ENCODE measurements around the gene SFRP2.

Gene SFRP2

DNA sequence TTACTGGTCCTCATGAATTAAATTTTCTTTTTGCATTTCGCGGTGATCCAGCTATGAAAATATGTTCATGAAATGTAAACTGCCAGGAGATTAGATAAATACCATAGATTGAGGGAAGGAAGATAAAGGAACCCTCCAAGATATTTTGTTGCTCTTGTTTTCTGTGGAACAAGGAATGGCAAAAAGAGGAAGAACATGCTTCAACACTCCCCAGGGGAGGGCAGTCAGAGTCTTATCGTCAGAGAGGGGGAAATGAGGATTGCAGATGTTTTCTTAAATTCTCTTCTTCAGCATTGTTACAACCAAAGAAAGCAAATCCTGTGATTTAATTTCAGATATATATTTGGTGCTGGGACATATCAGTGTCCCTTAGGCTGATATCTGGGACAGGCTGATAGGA, 9.5 kb upstream of the SFRP2 start:
- DNase-seq (ENCODE audit: low spot score): no peak
- no peak for FAIRE-seq

DNA sequence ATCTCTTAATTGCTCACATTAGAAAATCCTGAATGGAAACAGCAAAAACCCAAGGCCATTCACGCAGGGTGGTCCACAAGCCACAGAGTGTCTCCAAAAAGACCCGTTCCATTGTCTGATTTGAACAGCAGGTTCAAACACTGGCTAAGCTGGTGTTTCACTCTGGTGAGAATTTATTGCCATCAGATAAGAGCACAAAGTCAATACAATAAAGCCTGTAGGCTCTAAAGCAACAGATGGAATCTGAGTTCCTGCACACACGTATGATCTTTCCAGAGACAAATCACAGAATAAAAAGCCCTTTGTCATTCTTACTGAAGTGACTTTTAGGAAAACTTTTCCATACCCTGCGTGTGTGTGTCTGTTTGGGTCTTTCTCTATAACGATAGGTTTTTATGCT, 5.1 kb upstream of the SFRP2 start:
- no peak for FAIRE-seq
- no peak for DNase-seq (ENCODE audit: low spot score)

DNA sequence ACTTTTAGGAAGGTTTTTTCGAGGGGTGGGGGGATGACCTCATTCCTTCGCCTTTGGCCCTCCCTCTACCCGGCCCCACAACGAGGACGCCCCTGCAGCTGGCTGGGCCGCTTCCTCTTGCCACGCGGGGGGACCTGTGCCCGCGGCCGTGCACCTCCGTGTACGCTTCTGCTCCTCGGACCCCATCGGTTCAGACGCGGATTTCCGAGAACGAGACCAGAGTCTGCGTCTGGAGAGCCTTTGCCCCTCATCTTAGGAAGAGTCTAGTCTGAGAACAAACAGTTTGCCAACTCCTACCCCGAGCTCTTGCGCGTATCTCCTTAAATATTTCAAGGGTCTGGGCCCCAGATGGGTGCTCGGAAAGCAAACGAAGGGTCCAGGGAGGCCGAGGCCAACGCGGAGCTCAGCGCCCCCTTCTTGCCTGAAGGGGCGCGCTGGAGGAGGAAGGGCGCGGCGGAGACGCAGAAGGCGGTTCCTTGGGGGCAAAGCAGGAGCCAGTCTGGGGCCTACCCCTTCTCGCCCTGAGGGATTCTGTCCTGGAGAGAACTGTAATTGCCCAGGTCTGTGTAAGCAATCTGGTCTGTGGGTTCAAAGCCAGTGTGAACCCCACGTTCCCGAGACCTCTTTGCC, 3.9 kb upstream of the SFRP2 start:
- no peak for DNase-seq (ENCODE audit: low spot score)
- no peak for FAIRE-seq

DNA sequence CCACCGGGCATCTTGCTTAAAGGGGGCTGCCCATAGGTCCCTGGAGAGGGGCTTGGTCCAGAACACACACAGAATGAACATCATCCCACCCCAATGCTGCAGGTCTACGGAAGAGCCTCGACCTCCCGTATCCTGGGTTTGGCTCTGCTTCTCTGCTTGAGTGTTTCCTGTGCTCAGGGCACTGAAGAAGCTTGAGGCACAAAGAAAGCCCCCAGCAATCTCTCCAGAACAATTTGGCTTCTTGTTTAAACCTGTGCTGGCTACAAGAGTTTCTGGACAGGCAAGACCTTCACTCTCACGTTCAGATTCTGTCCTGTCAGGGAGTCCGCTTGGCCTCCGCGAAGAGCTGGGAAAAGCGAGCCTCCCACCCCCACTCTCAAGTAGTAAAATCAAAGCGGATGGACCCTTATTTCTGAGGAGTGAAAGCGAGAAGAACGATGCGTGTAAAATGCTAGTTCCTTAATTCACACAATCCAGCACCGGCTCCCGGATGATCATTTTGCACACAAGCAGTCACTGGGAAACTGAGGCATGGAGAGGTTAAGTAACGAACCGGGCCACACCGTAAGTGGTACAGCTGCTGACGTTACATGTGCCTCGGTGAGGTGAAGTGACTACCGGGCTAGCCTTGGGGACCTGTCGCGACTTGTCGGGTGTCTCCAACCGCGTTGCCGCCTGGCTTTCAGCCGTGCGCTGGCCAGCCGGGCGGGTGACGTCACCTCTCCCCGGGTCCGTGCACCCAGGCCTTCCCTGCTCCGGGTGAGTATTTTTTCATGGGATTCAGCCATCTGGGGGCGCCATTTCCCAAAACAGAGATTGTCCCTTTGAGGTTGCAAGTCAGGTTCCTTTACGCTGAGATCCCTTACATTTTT, 3.1 kb upstream of the SFRP2 start:
- FAIRE-seq (no peak), DNase-seq (ENCODE audit: low spot score) (no peak)

DNA sequence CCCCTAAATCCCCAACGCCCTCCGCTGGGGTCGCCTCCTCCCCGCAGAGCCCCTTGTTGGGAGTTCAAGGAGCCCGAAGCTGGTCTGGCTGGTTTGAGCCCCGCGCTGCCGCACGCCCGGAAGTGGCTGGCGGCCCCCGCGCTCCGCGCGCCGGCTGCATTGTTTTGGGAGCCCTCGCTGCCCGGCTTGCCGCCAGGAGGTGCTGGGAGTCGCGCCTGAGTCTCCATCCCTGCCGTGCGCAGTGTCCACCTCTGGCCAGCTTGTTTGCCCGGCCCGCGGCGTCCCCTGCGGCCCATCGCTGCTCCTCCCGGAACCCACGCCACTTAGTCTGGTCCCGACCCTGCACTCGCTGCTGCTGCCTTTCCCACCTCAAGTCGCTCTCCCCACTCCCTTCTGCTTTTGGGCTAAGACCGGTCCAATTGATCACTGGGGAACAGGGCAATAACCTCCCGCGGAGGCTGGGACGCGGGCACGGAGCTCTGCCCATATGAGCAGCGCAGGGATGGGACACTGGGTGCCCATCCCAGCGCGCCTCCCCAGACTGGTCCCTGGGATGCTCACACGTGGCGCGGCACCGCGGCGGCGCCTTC, 2.2 kb upstream of the SFRP2 start:
- no peak for DNase-seq (ENCODE audit: low spot score)
- FAIRE-seq: no peak

DNA sequence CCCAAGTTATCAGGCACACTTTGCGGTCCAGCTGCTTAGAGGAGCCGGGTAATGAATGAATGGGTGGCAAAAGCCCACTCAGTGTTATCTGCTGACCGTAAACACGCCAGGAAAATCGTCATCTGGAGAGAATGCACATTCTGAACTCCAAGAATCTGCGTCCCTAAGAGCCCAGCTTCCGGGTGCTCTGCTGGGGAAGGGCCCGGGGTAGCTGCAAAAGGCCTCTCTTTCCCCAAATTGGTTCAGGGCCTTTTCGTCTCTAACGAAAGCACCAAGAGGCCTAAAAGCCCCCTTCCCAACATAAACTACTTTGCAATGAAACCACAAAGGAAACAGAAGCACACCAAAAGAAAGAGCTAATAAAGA, 1.6 kb upstream of the SFRP2 start:
- DNase-seq (ENCODE audit: low spot score) (no peak), FAIRE-seq (no peak)

DNA sequence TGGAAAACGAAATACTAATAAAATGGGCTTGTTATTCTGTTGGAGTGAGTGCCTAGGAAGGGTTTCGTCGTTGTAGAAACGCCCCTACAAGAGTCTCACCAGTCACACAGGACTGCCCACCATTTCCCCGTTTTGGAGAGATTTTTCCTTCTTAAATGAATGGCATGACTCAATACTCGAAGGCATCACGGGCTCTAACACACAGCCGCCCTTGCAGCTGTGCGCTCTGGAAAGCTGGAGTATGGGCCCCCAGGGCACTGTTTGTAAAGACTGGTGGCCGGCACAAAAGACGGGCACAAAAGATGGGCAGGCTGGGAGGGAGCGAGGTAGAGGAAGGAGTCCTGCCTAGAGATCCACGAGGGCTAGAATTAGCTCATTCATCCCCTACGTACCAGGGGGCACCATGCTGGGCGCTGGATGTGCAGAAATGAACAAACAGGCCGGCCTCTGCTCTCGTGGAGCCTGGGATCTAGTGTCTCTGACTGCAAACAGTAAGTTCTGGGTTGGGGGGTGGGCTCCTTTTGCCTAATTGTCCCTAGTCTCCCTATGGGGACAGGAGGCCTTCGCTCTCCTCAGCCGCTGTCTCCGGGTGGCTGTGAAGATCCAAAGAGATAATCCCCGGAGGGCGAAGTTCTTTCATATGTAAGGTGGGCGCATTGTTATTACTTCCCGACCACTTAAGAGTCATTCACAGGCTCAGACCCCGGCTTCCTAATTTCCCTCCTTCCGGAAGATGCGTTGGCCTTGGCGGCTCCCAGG, 1.0 kb upstream of the SFRP2 start:
- FAIRE-seq (no peak), DNase-seq (ENCODE audit: low spot score) (no peak)

DNA sequence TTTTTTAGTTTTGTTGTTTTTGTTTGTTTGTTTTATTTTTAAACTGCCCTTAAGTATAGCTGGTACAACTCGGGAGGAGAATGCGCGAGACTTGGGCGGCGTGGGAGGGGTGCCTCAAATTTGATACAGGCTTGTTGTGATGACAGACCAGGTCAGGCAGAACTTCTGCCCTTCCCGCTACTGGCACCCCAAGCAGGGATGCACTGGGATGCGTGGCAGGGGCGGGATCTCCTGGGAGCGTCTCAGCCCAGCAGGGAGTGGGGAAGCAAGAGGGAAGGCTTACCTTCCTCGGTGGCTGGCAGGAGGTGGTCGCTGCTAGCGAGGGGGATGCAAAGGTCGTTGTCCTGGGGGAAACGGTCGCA, 851 bp downstream of the SFRP2 start:
- no peak for FAIRE-seq
- DNase-seq (ENCODE audit: low spot score): no peak

DNA sequence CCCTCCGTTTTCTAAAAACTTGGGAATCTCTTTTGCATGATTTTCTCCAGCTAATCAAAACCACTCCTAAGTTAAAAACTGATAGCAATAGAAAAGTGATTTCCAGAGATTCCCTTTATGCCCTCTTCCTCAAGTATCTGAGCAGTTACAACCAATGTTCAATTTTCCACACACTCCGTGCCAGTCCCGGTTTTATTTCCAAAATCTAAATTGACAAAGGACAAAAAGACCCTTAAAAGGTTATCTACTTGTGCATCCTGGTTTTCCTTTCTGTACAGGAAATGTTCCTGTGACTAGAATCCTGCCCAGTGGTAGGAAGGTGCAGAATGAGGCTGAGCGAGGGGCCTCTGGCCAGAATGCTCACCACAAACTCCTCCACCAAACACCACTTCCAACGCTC, 1.3 kb downstream of the SFRP2 start:
- FAIRE-seq (no peak), DNase-seq (ENCODE audit: low spot score) (no peak)

DNA sequence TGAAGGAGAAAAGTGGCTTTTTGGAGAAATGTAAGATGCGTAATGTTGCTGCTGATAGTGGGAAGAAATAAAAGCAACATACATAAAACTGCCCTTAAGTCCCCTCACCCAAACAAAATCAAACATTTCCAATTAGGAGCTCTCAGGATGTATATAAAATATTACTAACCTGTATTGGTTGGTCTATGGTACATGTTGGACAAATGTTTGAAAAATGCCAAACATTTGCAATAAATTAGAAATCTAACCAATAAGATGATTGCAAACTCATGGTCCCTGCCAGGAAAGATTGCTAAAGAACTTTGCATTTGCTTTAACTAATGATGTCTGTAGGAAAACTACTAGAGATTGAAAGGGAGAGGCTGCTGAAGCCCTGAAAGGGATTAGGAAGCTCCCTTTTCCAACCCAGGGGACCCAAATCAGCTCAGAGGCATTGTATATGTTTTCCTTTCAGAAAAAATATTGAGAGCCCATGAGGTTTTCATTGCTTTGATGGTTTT, 1.8 kb downstream of the SFRP2 start:
- DNase-seq (ENCODE audit: low spot score) (no peak), FAIRE-seq (no peak)

DNA sequence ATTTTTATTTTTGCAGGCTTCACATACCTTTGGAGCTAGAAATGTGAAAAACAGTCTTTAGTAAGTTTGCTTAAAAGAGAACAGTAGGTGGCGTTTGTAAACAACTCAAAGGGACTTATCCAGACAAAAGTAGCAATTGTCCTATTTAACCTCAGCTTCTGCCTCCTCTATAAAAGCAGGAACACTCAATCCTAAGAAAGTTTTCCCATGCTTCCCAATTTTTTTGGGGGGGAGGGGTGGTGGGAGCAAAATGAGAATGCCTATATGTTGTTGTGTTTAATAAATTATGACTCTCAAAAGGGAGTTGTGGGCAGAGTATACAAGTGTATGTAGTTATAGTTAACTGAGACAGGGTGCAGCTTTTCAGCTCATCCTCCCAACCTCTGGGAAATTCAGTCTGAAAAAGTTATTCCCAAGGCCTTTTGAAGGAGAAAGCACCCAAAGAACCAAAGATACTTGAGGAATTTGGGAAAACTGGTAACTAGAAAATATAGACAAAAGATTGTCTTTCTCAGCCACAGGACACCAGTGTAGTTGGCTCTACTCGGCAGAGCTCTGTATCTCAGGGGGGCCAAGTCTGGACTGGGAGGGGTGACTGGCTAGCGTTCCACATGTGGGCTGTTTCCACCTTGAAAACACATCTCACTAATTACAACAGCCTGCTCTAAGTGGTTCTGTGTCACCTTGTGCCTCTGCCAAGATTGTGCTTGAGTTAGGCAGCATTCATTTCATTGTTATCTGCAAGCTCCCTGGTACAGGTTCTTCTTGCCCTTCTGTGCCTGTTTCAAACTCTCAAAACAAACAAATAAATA, 2.8 kb downstream of the SFRP2 start:
- DNase-seq (ENCODE audit: low spot score) (peak; percentile 33), FAIRE-seq (no peak)

DNA sequence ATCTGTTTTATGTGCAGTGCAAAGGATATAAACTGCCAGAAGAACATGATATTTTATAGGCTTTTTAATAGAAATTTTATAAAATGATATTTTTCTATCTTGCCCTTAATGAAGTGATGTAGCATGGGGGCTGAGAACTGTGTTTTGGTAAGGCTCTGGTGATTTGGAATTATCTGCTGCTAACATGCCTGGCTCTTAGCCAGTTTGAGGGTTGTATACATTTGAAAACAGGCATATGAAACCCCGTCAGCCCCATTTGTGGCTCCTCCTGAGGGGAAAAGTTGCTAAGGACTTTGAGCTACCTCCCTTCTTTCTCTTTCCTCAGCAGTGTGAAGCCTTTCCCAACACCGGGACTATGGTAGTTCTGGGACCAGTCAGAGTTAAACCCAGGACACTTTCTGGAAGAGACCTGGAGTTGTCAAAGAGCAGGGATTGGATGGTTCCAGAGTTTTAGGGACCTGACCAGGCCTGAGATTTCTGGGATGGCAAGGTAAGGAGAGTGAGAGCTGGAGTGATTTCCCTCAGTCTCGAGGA, 4.7 kb downstream of the SFRP2 start:
- FAIRE-seq: no peak
- no peak for DNase-seq (ENCODE audit: low spot score)

DNA sequence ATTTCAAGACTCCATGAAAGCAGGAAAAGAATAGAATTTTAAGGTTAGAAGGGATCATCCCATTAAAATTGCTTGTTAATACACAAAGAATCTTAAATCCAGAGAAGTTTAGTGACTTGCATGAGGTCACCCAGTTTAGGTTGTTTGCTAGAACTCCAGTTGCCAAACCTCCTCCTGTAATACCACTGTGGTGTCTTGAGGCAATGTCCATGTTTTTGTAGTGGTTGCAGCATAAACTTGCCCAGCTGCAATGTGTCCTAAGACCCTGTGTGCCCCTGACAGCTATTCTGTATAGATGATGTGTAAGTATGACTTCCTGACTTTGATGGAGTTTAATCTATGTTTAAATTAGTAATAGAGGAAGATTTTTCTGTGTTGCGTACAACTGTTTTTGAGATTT, 6.3 kb downstream of the SFRP2 start:
- FAIRE-seq: no peak

DNA sequence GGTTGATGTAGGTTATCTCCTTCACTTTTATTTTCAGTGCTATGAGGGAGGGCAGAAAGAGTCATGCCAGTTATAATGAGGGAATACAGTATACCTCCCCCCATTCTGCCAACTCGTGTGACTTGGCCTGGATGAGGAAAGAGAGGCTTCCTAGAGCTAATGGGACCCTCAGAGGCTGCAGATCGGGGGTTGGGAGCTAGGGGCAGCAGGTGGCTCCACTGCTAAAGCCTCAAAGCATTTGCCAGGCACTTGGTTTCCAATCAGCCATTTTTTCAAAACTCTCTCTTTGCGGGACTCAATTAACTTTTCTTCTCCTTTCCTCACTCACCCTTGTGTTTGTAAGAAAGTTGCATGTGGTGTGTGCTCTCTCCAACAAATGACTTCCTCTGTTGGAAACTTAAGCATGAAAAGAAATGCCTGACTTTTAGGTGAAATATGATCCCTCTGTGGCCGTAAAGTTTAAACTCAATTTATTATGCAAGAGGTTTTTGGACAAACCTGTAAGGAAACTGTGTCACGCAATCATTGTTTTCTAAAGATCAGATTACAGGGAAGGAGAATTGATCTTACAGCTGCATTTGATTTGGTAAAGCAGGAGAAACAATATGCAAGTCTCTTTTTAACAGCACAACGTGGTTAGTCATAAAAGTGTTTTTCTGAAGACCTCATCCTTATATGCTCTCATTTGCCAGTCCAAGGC, 7.0 kb downstream of the SFRP2 start:
- no peak for DNase-seq (ENCODE audit: low spot score)
- no peak for FAIRE-seq

More for the DNA sequence above, 6.3 kb downstream of the SFRP2 start:
- no peak for DNase-seq (ENCODE audit: low spot score)

DNA sequence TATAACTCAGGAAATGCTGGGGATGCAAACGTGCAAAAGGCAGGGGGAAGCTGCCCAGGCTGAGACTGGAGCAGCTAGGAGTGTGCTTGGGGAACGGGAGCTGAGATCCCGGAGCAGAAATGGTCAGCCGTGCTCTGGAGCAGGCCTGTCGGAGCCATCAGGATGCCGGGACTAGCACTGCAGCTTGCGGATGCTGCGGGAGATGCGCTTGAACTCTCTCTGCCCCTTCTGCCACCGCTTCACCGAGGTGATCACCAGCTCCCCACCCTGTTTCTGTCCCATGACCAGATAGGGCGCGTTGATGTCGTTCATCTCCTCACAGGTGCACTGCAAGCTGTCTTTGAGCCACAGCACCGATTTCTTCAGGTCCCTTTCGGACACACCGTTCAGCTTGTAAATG, 7.6 kb downstream of the SFRP2 start:
- FAIRE-seq (no peak), DNase-seq (ENCODE audit: low spot score) (no peak)

DNA sequence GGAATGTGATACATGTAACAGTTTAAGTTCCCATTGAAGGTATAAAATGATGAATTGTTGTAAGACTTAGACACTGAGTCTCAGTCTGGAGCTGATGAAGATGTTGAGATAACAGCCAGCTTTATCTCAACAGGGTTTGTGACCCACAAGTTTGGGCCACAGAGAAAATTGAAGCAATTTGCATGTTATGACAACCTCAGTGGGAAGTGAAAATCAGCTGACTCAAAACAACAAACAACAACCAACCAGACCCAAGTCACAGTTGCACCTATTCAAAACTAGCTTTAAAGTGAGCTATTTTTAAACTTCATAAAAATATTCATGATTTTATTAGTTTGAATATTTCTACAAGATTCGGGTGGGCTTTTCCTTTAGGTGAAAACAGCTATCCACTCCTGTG, 8.0 kb downstream of the SFRP2 start:
- no peak for DNase-seq (ENCODE audit: low spot score)
- no peak for FAIRE-seq

DNA sequence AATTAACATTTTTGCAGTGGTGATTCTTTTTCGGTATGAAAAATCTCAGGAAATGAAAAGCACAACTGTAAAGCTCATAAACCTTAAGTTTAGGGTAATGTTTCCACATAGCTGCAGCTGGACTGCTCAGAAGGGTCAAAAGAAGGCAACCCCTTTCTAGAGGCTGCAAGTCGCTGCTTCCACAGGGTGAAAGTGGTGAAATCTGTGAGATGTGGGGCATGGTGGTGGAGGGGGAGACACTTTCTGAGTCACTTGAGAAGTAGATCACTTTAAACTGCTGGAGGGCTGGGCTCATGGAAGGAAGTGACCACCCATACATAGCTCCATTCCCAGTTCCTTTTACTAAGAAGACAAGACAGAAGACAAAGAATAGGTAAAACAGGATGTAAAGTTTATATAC, 8.7 kb downstream of the SFRP2 start:
- FAIRE-seq: no peak
- no peak for DNase-seq (ENCODE audit: low spot score)

DNA sequence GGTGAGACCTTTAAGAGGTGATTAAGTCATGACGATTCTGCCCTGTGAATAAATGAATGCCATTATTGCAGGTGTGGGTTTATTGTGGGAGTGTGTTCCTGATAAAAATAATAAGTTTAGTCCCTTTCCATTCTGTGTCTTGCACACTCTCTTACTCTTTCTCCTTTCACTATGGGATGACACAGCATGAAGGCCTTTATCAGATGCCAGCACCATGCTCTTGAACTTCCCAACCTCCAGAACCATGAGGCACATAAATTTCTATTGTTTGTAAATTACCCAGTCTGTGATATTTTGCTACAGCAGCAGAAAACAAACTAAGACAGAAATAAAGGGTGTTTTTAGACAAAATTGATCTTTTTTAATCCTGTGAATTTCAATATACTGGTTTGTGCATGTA, 10.5 kb downstream of the SFRP2 start:
- FAIRE-seq (no peak), DNase-seq (ENCODE audit: low spot score) (no peak)

DNA sequence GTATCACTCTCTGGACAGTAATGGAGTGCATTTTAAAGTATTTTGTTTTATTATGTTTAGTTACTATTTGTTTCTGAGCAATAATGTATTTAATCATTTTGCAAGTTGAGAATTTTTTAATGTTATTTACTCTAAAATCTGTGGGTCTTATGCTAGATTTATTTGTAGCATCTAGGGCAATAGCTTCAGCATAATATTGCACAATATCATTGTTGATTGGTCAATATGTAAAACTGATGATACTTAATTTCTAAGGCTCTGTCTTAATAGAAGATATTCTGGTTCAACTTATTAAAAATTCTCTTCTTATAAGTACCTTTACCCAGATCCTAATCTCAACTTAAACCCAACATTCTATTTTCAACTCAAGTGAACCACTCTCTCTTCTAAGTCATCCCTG, 11.5 kb downstream of the SFRP2 start:
- DNase-seq (ENCODE audit: low spot score) (no peak), FAIRE-seq (no peak)

DNA sequence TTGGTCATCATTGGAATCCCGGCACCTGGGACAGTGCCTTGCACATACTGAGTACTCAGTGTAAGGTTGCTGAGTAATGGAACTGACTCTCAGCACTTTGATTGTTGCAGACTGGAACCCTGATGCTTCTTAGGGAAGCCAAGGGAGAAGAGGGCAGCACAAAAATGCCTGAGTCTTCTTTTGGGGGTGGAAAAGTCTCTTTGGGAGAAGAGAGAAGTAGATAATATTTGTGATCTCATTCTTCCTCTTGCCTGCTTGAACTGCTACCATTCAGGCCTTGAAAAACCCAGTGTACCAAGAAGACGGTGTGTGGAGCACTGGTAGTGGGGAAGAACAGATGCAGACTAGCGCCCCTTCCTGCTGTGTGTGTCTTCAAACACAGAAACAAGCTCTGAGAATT, 12.3 kb downstream of the SFRP2 start:
- FAIRE-seq: no peak
- DNase-seq (ENCODE audit: low spot score): no peak
